OCI-LY1 (cell line): Measurements from ENCODE around the gene ARHGAP24.

Experiments used
- EZH2 ChIP-seq: fragments of 200-600 bp; sonication (generic), shearing (Covaris generic); IDR thresholded peaks from 2 replicates; pipeline ENCODE4 v1.8.0; 2017; ENCODE audit warnings: borderline replicate concordance, mixed run types, mild to moderate bottlenecking, antibody characterized with exemption, low read length, moderate library complexity, mixed read lengths
- TF ChIP-seq, protein P1 (sequence below): fragments of 200-600 bp; sonication (generic), shearing (Covaris generic); IDR thresholded peaks from 2 replicates; pipeline ENCODE4 v1.5.1; 2017; ENCODE audit warnings: mild to moderate bottlenecking, antibody characterized with exemption, low read length, moderate library complexity, mixed read lengths

GRCh38 chr4:86044593-86044985, 569.6 kb downstream of the ARHGAP24 start:
- TF ChIP-seq, protein P1, sequence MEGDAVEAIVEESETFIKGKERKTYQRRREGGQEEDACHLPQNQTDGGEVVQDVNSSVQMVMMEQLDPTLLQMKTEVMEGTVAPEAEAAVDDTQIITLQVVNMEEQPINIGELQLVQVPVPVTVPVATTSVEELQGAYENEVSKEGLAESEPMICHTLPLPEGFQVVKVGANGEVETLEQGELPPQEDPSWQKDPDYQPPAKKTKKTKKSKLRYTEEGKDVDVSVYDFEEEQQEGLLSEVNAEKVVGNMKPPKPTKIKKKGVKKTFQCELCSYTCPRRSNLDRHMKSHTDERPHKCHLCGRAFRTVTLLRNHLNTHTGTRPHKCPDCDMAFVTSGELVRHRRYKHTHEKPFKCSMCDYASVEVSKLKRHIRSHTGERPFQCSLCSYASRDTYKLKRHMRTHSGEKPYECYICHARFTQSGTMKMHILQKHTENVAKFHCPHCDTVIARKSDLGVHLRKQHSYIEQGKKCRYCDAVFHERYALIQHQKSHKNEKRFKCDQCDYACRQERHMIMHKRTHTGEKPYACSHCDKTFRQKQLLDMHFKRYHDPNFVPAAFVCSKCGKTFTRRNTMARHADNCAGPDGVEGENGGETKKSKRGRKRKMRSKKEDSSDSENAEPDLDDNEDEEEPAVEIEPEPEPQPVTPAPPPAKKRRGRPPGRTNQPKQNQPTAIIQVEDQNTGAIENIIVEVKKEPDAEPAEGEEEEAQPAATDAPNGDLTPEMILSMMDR = no peak
- no peak for TF ChIP-seq EZH2
